NCI-H460 (cell line): ENCODE results near the gene OR52I2. TPM values are rescaled to one million over a fixed set of nuclear protein-coding genes. Genes with fewer than 3 reads are reported as not detected.

Experiments used
- DNase-seq: peaks from one replicate; pipeline ENCODE4 v3.0.0-alpha.2; 2016; ENCODE audit warnings: low read depth; ENCODE audit errors: extremely low read depth
- total RNA-seq: library from RNA; depleted of rRNA; stranded (reverse); fragments of >200 nt; shearing (Covaris generic); gene quantifications from 2 replicates; pipeline ENCODE4 v1.2.3, GENCODE V29; 2014; rRNA removed

OR52I2 gene
- total RNA-seq, 1 experiment from 2014 or later, result not detected

DNA sequence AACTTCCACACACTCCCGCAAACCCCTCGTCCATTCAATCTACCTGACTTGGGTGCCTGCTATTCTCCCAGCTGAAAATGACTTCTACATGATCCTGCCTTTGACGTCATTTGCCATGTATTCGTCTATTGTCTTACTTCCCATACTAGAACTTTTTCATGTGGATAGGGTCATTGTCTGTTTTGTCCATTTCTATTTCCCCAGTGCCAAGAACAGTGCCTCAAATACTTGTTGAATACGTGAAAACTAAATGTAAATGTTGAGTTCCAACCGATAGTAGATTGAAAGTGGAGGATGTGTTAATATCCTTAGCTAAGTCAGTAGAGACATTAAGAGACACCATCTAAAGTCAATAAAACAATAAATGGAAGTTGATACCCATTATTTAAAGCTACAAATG is 25.6 kb downstream of the OR52I2 start:
- no peak for DNase-seq

DNA sequence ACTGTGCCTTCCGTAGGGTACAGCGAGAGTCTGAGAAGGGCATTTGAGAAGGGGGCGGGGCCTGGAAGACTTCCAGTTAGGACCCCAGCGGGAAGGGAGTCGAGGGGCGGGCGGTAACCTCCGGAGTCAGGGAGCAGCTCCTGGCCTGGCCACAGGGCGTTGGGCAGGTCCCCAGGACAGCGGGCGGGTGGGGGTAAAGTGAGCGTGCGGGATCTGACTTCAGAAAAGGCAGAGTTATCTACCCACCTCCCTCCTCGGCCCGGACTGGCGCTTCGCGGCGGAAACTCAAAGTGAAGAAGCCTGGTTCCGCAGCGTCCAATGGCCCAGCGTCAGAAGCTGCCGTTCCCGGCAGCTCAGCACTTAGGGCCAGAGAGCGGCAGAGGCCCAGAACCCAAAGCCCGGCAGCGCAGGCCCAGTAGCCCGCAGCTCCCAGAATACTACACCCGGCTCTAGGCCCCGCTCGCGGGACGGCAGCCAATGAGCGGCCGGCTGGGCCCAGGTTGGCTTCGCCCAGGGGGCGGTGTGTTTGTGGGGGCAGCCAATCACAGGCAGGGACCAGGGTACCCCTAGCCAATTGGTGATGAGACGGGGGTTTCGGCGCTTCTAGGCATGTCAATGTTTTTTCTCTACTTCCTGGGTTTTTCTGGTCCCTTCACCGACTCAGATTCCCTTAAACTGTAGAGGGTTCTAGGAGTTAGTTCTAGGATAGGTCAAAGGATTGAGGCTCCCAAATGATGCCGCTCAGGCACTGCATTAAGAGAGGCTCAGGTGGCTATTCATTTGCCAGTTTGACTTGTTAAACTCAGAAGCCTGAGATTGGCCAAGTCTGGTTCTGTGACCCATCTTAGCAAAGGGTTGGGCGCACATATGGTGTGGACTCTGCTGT is 26.5 kb downstream of the OR52I2 start, which contains the start of gene TRIM68:
Gene TRIM68 (minus strand): TSS at position 451 of the 886 bp plus-strand sequence. CDS start 2,727 bp downstream, outside the sequence.
- peak; percentile 87 for DNase-seq

DNA sequence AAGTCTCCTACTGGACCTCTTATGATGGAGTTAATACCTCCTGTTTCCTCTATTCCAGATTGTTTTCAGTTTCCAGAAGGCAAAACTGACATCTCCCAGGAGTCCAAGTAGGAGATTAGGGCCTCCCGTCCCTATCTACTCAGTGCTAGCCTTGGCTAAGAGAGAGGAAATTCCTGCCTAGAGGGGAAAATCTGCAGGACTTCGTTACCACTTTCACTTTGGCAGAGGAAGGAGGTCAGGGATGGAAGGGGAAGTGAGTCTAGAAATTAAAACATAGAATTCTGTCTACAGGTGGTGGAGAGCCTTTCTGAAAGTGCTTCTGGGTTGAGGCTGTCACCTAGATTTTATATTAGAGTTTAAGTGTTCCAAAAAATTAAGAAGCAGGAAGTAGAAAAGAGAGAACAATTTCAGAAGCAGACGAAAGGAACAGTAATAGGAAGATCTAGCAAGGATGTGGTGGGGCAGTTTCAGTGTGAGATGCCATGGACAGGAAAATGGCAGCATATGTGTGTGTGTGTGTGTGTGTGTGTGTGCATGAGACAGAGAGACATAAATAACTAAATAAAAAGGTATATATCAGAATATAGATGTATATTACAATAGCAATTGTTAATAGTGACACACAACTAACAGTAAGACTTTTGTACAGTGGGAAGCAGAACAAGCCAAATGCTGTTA is 28.9 kb downstream of the OR52I2 start:
- DNase-seq, result no peak

- no peak for DNase-seq
Observed at GRCh38 chr11:4611986-4612385, 30.4 kb downstream of the OR52I2 start.

DNA sequence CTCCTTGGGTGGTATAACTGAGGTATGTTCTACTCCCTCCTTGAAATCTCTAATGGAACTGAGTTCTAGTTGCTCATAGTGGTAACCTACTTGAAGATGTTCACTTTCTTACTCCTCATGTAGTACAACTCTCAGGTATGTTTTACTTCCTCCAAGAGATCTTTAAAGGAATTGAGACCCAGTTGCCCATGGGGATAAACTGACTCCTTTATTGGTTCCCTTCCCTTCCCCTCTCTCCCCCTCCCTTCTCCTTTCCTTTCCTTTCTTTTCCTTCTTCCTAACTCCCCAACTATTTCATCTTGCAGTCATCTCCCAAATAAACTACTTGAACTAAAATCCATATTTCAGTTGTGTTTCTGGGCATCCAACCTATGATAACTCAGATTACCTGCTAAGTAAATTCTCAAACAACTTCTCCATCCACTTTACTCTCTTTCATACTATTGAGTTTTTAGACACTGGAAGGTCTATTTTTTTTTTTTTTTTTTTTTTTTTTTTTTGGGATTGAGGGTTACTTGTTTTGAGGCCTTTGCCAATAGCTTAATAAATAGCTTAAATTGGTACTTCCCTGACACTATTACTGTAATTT is 34.4 kb downstream of the OR52I2 start:
- no peak for DNase-seq

GRCh38 chr11:4619514-4619913 is 38.0 kb downstream of the OR52I2 start:
- no peak for DNase-seq

DNA sequence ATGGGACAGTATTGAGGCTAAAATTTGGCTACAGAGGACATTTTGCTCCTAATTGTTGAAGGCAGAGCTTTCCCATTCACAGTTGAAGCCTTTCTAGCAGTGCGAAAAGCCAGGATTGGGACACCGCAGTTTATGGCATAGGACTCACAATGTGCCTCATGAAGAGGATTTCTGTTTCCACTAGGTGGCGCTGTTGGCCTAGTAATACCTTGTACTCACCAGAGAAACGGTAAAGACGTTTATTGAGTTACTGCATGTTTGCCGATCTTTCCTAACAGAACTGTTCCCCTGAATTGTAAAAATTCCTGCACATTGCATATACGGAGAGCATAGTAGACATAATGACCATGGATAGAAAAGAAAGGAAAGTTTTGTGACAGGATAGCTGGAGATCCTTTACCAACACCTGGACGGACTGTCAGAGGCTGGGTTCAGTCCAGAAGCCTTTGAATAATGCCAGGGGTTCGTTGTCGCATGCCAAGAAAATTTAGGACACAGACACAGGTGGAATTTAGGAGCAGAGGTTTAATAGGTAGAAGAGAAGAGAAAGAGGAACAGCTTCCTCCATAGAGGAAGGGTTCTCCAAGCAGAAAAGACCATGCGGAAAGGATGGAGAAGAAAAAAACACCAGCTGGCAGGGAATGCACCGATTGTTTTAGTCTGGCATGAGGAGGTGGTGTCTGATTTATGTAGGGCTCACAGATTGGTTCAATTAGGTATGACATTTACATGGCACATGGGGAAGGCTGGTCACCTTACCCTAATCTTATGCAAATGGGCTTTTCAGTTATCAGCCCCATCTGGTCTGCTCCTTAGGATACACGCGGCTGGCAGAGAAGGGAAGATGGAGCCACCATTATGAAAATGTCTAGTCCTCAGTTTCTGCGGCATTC is 44.9 kb downstream of the OR52I2 start:
- DNase-seq, result peak; percentile 72

DNA sequence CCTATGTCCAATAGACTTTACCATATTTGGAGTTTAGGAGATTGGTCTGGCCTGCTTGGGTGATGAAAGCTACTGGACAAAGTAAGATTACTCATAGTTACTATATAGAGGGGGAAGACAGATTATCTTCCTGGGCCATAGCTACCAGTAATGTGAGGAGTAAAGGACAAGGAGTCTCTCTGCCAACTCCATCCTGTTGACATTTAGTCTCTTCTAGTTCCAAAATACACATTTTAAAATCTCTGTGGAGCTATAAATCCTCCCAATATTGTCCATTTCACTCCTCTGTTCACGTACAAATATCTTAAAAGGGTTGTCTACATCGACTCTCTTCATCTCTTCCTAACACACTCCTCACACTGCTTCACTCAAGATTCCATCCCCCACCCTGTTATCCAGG is 54.6 kb downstream of the OR52I2 start:
- DNase-seq, result no peak

DNA sequence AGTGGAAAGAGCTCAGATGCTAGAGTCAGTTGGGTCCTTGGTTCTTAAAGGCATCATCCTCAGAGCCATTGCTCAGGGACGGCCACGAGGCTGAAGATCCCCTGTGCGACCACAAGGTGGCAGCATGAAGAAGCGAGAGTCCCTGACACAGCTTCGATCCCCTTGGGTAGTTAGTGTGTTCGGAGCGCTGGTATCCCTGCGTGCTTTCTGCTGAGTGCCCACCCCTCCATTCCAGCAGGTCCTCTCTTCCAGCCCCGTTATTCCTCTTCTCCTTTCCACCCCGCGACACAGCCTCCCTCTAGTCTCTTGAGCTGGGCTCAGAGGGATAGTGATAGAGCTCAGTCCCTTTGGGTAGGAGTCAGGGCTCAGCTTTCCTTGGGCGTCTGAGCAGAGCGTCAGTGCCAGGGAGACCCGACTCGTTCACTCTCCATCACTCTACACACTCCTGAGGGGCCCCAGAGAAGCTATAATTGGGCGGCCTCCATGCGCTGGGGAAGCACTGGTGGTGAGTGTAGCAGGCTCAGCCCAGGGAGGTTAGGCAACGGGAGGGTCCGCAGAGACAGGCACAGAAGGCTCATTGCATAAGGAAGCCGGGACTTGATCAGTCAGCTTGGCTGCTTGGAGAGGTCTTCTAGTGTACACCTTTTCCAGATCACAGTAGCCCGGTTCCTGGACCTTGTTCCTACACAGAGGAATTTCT is 55.6 kb downstream of the OR52I2 start, which contains the start of gene OR51D1:
Gene OR51D1 (plus strand): TSS at position 516 of the 700 bp plus-strand sequence. CDS start 2,314 bp downstream, outside the sequence.
- DNase-seq, result peak; percentile 54

DNA sequence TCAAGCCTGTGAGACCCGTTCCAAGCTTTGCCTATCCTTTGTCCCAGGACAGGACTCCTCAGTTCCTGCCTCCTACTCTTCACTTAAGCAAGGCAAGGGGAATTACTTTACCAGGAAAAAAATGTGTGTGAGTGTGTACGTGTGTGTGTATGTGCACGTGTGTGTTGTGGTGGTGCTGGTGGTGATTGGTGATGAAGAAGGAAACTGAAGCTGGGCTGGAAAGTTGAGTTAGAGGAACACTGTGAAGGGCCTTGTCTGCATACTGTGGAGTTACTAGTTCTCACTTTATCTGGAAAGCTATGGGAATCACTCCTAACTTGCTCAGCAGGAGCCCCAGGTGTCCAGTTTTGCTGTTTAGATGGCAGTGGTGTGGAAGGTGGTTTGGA is 56.1 kb downstream of the OR52I2 start:
- DNase-seq, result no peak

GRCh38 chr11:4639931-4640330 is 58.4 kb downstream of the OR52I2 start:
- no peak for DNase-seq

DNA sequence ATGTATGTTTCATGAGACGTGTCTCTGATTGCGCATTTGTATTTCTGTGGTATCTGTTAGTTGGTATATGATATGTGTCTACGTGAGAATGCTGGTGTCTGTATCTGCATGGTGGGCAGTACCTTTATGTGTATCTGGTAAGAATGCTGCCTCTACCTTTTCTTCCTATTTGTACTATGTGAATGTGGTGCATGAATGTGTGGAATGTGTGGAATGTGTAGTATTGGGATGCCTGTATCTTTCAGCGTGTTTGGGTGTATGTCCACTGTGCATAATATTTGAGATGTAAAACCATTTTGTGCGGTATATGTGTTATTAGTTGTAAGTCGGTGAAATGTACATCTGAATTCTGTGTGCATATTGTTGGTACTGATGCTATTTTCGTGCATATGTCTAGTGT is 60.0 kb downstream of the OR52I2 start:
- DNase-seq, result no peak

- no peak for DNase-seq
Observed at GRCh38 chr11:4642043-4642442, 60.5 kb downstream of the OR52I2 start.

Other genes starting within 250 kb of the OR52I2 start
- not detected in 2 replicates for gene OR52B4, start 213.4 kb upstream of the OR52I2 start, total RNA-seq
- 8.0 and 12.4 TPM in 2 replicates for gene TRIM21, start 188.0 kb upstream of the OR52I2 start, total RNA-seq
- gene OR52K2, start 132.4 kb upstream of the OR52I2 start, total RNA-seq, result not detected in 2 replicates
- gene OR52K1, start 99.1 kb upstream of the OR52I2 start, total RNA-seq, result not detected in 2 replicates
- gene OR52M1, start 36.6 kb upstream of the OR52I2 start, total RNA-seq, result not detected in 2 replicates
- not detected in 2 replicates for gene OR52I1, start 12.3 kb downstream of the OR52I2 start, total RNA-seq
- gene TRIM68, start 26.5 kb downstream of the OR52I2 start, total RNA-seq, result 4.3 and 6.1 TPM in 2 replicates
- not detected in 2 replicates for gene OR51D1, start 55.7 kb downstream of the OR52I2 start, total RNA-seq
- not detected in 2 replicates for gene OR51E1, start 62.2 kb downstream of the OR52I2 start, total RNA-seq
- not detected in 2 replicates for gene OR51E2, start 116.1 kb downstream of the OR52I2 start, total RNA-seq
- not detected in 2 replicates for gene MMP26, start 123.0 kb downstream of the OR52I2 start, total RNA-seq
- gene OR51F1, start 188.2 kb downstream of the OR52I2 start, total RNA-seq, result not detected in 2 replicates
- gene OR52R1, start 222.6 kb downstream of the OR52I2 start, total RNA-seq, result not detected in 2 replicates
- not detected in 2 replicates for gene OR51F2, start 239.6 kb downstream of the OR52I2 start, total RNA-seq